ENCODE data around the gene WDR93.

- no peak for TF ChIP-seq SMC3 (IDR thresholded peaks at IDR 0.05)
- TF ChIP-seq, protein P1, sequence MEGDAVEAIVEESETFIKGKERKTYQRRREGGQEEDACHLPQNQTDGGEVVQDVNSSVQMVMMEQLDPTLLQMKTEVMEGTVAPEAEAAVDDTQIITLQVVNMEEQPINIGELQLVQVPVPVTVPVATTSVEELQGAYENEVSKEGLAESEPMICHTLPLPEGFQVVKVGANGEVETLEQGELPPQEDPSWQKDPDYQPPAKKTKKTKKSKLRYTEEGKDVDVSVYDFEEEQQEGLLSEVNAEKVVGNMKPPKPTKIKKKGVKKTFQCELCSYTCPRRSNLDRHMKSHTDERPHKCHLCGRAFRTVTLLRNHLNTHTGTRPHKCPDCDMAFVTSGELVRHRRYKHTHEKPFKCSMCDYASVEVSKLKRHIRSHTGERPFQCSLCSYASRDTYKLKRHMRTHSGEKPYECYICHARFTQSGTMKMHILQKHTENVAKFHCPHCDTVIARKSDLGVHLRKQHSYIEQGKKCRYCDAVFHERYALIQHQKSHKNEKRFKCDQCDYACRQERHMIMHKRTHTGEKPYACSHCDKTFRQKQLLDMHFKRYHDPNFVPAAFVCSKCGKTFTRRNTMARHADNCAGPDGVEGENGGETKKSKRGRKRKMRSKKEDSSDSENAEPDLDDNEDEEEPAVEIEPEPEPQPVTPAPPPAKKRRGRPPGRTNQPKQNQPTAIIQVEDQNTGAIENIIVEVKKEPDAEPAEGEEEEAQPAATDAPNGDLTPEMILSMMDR (IDR thresholded peaks at IDR 0.05) = no peak
- TF ChIP-seq, protein P2, sequence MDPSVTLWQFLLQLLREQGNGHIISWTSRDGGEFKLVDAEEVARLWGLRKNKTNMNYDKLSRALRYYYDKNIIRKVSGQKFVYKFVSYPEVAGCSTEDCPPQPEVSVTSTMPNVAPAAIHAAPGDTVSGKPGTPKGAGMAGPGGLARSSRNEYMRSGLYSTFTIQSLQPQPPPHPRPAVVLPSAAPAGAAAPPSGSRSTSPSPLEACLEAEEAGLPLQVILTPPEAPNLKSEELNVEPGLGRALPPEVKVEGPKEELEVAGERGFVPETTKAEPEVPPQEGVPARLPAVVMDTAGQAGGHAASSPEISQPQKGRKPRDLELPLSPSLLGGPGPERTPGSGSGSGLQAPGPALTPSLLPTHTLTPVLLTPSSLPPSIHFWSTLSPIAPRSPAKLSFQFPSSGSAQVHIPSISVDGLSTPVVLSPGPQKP (IDR thresholded peaks at IDR 0.05; ENCODE audit: low read depth, low read length) = no peak
- TF ChIP-seq, protein P3, sequence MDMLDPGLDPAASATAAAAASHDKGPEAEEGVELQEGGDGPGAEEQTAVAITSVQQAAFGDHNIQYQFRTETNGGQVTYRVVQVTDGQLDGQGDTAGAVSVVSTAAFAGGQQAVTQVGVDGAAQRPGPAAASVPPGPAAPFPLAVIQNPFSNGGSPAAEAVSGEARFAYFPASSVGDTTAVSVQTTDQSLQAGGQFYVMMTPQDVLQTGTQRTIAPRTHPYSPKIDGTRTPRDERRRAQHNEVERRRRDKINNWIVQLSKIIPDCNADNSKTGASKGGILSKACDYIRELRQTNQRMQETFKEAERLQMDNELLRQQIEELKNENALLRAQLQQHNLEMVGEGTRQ (IDR thresholded peaks at IDR 0.05) = no peak
- TF ChIP-seq RAD21 (conservative IDR thresholded peaks at IDR 0.05 in 1 of 2, IDR thresholded peaks at IDR 0.05 in 1 of 2) = no peak
- TF ChIP-seq MYC (IDR thresholded peaks at IDR 0.05; ENCODE audit: borderline replicate concordance, low read length) = no peak
- no peak for TF ChIP-seq POLR2A (IDR thresholded peaks at IDR 0.05; ENCODE audit: low read length)
- TF ChIP-seq, protein P4, sequence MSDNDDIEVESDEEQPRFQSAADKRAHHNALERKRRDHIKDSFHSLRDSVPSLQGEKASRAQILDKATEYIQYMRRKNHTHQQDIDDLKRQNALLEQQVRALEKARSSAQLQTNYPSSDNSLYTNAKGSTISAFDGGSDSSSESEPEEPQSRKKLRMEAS (IDR thresholded peaks at IDR 0.05) = no peak
- TF ChIP-seq EP300 (IDR thresholded peaks at IDR 0.05) = no peak
- no peak for TF ChIP-seq JUN (IDR thresholded peaks at IDR 0.05)
- TF ChIP-seq, protein P5, sequence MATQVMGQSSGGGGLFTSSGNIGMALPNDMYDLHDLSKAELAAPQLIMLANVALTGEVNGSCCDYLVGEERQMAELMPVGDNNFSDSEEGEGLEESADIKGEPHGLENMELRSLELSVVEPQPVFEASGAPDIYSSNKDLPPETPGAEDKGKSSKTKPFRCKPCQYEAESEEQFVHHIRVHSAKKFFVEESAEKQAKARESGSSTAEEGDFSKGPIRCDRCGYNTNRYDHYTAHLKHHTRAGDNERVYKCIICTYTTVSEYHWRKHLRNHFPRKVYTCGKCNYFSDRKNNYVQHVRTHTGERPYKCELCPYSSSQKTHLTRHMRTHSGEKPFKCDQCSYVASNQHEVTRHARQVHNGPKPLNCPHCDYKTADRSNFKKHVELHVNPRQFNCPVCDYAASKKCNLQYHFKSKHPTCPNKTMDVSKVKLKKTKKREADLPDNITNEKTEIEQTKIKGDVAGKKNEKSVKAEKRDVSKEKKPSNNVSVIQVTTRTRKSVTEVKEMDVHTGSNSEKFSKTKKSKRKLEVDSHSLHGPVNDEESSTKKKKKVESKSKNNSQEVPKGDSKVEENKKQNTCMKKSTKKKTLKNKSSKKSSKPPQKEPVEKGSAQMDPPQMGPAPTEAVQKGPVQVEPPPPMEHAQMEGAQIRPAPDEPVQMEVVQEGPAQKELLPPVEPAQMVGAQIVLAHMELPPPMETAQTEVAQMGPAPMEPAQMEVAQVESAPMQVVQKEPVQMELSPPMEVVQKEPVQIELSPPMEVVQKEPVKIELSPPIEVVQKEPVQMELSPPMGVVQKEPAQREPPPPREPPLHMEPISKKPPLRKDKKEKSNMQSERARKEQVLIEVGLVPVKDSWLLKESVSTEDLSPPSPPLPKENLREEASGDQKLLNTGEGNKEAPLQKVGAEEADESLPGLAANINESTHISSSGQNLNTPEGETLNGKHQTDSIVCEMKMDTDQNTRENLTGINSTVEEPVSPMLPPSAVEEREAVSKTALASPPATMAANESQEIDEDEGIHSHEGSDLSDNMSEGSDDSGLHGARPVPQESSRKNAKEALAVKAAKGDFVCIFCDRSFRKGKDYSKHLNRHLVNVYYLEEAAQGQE (IDR thresholded peaks at IDR 0.05) = no peak
- TF ChIP-seq RFX5 (IDR thresholded peaks at IDR 0.05) = no peak
- TF ChIP-seq CBX8 (IDR thresholded peaks at IDR 0.05) = no peak
- no peak for TF ChIP-seq PHF8 (IDR thresholded peaks at IDR 0.05; ENCODE audit: borderline replicate concordance, low read depth)
These were observed 2.5 kb downstream of the WDR93 start for GRCh38 chr15:89693091-89693490.

All from A549 (cell line).